NCI-H82 treated with DMSO at 0.1 percent for 48 hours (cell line): ENCODE measurements around the gene RPL21.

Experiments
- DNase-seq: peaks from one replicate; lab custom pipeline; 2025; ENCODE audit not compliant: unreplicated experiment; lab: John Stamatoyannopoulos, UW

The RPL21 gene

GRCh38 chr13:27257648-27258253 is 6.4 kb downstream of the RPL21 start:
- DNase-seq: no peak

- no peak for DNase-seq
These were observed 7.5 kb downstream of the RPL21 start for GRCh38 chr13:27258637-27259386.

GRCh38 chr13:27259831-27260230 is 8.5 kb downstream of the RPL21 start:
- DNase-seq: no peak

GRCh38 chr13:27261396-27261795 is 10.0 kb downstream of the RPL21 start:
- DNase-seq: no peak

- peak; percentile 65 for DNase-seq
These were observed 12.1 kb downstream of the RPL21 start for GRCh38 chr13:27263438-27263837.

GRCh38 chr13:27264181-27264580 is 12.8 kb downstream of the RPL21 start:
- no peak for DNase-seq

GRCh38 chr13:27264648-27265047 is 13.3 kb downstream of the RPL21 start:
- DNase-seq: peak; percentile 30

GRCh38 chr13:27266917-27267316 is 15.6 kb downstream of the RPL21 start:
- DNase-seq: no peak

GRCh38 chr13:27267596-27267995 is 16.2 kb downstream of the RPL21 start:
- no peak for DNase-seq

- no peak for DNase-seq
These were observed 17.8 kb downstream of the RPL21 start for GRCh38 chr13:27269114-27269665.

GRCh38 chr13:27270594-27271520 is 19.5 kb downstream of the RPL21 start, which contains the start of gene RASL11A:
RASL11A (plus strand) TSS chr13:27270830; CDS start chr13:27270945, 115 bp downstream.
- DNase-seq: peak; percentile 43

GRCh38 chr13:27271570-27272096 is 20.3 kb downstream of the RPL21 start:
- no peak for DNase-seq

- DNase-seq: no peak
These were observed 22.5 kb downstream of the RPL21 start for GRCh38 chr13:27273658-27274425.

- no peak for DNase-seq
These were observed 23.3 kb downstream of the RPL21 start for GRCh38 chr13:27274631-27275030.

GRCh38 chr13:27276188-27276587 is 24.8 kb downstream of the RPL21 start:
- DNase-seq: no peak

- no peak for DNase-seq
These were observed 28.1 kb downstream of the RPL21 start for GRCh38 chr13:27279506-27279905.

- DNase-seq: no peak
These were observed 28.8 kb downstream of the RPL21 start for GRCh38 chr13:27280009-27280656.

GRCh38 chr13:27280841-27281240 is 29.5 kb downstream of the RPL21 start:
- DNase-seq: no peak

- DNase-seq: no peak
These were observed 30.1 kb downstream of the RPL21 start for GRCh38 chr13:27281420-27281819.
